ENCODE results near the gene LMTK2.

The LMTK2 gene

DNA sequence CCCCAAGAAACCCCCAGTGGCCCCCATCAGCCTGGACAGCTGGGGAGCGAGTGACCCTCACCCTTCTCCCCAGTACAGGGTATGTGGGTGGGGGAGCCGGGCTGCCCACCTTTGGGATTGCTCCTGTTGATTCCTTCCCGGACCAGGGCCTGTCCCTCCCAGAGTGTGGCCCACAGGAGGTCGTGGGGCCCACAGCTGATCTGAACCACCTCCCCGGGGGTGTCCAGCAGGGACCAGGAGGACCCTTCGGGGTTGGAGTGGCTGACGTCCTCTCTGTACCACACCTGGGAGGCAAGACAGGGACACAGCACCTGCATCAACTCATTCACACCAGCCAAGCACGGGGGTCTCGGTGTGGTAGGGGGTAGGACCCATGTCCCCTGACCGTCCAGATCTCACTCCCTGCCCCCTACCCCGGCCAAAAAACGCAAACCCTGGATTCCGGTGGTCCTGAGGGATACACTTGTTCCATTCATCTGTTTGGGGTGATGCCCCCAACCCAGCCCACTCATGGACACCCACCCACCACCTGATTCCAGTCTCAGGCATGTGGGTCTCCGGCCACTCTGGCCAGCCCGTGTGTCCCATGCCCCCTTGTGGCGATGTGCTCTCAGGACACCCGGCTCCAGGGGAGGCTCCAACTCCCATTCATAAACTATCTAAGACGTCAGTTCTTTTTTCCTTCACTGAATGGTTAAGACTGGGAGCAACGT is 134.5 kb downstream of the LMTK2 start:
- no peak for DNase-seq

DNA sequence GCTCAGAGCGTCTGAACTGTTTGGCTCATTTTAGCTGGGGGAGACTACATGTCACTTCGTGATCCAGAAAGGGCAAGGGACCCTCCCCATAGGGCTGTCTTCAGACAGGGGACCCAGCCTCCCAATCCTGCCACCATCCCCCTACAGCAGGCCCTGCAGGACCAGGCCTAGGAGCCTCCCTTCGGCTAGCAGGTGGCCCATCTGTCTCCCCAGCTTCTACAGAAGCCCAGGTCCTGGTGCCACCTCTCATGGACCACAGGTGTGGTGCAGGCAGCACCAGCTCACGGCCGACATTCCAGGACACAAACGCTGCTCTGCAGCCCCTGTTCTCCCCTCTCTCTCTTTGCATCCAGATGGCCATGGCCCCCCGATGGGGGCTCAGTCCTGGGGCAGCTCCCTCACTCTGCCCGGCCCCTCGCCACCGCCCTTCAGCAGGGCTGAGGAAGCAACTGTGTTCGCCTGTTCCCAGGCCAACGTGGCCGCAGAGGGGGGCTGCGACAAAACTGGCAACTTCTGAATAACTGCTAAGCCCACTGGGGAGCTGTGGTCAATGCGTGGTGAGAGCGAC is 135.1 kb downstream of the LMTK2 start:
- DNase-seq = no peak

DNA sequence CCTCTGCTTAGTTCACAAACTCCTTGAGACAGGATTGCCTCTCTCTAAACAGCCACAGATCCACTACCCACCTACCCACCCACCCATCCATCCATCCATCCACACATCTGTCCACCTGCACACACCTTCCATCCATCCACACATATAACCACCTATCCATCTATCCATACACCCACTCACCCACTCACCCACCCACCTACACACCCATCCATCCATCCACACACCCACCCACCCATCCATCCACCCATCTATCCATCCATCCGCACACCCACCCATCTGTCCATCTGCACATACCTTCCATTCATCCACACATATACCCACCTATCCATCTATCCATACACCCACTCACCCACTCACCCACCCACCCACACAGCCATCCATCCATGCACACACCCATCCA is 135.7 kb downstream of the LMTK2 start:
- no peak for DNase-seq

DNA sequence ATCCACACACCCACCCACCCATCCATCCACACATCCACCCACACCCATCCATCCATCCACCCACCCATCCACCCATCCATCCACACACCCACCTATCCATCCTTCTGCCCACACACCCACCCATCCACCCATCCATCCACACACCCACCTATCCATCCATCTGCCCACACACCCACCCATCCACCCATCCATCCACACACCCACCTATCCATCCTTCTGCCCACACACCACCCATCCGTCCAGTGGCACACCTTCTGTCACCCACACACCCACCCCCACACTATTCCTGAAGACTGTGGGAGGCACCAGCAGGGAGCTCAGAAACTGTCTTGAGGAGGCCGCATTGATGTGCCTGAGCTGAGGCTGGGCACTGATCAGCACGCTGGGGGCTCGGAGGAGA is 136.3 kb downstream of the LMTK2 start:
- DNase-seq = no peak

DNA sequence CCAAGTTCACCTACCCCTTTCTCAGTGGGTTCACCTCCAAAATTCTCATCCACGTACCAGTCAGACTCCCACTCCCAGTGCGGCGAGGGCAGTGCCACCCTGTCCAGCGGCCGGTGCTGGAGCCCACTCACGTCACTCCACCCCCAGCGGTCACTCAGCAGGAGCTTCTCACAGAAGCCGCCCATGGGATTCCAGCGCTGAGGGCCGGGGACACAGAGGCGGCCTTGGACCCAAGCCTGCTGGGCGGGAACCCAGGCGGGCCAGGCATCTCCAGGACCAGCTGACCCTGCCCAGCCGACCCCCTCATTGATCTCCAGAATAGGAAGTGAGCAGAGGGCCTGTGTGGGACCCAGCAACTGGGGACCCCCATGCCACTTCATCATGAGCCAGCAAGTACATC is 138.2 kb downstream of the LMTK2 start:
- no peak for DNase-seq

DNA sequence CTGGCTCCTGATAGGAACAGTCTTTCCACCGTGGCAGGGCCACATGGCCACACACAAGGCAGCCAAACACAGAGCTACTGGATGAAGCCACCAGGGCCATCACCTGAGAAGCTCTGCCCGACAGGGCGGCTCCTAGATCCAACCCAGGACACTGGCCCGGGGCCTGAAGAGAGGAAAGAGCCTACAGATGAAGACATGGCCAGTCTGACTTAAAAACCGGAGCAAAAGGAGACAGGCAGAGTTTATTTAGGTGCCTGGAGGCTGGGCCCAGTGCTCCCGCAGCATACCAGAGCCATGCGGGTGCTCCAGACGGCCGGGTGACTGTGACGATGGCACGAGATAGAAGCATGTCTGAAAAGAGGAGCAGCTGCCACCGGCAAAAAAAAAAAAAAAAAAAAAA is 141.5 kb downstream of the LMTK2 start:
- no peak for DNase-seq

DNA sequence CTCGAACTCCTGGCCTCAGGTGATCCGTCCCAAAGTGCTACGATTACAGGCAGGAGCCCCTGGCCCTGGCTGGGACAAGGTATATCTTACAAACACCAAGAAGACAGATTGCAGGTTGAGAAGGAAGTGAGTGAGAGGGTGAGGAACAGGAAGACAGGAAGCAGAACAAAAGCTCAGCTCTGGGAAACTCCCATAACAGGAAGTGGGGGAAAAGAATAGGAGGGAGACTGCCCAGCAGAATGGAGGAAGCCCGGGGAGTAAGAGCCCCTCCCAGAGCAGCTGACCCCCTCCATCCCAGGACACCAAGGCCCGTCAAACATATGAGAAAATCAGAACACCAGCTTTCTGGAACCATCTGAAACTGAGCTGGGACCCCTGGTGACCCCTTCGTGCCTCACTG is 142.4 kb downstream of the LMTK2 start:
- no peak for DNase-seq

DNA sequence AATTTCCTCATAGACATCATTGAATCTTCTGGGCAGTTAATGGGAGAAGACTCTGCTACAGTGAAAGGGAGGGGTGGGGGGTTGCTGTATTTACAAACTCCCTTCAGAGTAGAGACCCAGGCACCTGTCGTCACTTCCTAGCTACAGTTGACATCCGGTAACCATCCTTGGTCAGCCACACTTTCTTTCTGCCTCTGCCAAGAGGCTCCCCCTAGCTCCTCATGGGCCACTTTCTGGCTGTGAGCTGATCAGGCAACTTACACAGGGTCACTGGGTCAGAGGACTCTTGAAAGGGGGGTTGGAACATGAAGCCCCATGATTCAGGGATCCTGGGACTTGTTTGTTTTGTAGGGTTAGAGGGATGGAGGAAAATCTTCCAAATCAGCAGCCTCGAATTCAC is 144.1 kb downstream of the LMTK2 start:
- DNase-seq = no peak

DNA sequence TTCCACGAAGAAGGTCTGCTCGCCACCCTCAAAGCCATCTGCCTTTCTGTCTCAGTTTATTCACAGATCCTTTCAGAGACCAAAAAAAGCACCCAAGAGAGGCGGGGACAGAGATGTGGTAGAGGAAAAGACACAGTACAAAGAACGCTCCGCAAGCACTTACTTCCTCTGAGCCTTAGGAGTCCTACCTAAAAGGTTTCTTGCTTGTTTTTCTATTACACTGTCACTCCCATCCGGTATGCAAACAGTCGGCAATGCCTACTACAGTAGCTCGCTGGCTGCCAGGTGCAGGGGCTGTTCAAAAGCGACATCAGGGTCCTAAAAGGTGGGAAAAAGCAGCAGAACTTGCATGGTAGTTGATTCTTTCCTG is 144.6 kb downstream of the LMTK2 start:
- no peak for DNase-seq

DNA sequence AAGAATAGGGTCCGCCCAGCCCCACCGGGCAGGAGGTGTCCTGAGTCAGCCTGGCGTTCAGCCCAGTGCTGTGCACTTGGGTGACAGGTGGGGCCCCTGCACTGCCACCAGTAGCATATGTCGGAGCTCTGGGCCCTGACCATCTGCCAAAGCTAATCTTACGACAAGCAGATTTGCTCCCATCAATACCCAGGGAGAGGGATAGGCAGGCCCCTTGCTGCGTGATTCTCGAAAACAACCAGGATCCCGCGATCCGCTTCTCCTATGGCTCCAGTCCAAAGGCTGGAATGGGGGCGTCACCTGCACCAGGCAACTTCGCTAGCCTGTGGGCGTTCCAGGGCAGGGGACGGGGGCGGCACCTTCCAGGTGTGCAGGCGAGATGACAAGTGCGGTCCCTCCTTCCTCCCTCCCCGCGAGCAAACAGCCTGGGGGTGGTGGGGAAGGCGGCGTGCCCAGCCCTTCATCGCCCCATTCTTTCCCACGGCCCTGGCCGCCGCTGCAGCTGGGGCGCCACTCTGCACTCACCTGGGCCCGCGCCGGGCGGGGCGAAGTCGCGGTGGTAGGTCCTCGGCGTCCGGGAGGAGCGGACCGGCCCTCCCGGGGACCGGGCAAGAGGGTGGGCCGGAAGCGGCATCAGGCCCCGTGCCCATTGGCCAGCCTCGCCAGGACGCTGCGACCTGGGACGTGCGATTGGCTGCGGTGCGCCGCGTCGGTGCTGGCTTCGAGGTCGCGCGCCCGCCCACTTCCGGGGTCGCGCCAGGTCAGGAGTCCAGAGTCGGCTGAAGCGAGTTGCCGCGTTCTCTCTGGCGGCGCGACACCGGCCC is 145.2 kb downstream of the LMTK2 start, which contains the start of gene TECPR1:
Gene TECPR1, minus strand, starts transcription at position 632 of the 824 bp plus-strand sequence. CDS start 6,086 bp downstream, outside the sequence.
- DNase-seq = peak; percentile 73

DNA sequence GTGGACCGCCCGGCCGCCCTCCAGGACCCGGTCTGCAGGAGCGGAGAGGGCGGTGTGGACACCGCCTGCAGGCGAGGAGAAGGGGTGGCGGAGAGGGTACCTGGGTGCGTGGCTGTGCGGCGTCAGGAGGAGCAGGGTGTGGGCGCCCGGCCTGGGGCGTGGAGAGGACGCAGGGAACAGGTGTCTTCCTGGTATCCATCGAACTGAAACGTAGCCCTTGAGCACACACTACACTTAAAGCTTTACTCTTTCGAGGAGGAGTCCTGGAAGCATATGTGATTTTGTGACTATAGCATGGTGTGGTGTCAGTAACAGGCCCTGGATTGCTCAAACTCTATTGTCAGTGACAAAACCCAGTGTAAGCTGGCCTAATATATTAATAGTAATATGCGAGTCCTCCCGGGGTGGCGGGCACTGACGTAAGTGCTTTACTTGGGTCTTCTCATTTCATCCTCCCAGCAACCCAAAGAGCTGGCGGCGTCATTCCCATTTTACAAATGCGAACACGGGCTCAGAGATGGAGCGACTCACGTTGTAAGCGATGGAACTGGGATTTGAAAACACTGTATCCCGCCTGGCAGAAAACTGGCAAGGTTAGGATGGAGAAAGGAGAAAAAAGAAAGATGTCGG is 145.9 kb downstream of the LMTK2 start:
- DNase-seq = no peak

DNA sequence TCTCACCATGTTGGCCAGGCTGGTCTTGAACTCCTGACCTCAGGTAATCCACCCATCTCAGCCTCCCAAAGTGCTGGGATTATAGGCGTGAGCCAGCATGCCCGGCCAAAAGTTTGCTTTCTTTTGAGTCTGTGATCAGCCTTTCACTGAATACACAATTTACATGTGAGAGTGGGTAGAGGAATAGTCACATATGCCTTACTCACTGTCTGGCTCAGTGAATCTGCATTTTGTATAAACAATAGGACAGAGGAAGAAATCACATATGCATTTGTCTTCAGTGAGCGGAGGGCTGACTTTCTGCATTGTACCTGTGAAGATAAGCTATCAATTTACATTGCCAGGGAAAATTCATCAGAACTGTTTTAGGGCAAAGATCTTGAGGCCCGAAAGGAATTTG is 147.9 kb downstream of the LMTK2 start:
- DNase-seq = no peak

DNA sequence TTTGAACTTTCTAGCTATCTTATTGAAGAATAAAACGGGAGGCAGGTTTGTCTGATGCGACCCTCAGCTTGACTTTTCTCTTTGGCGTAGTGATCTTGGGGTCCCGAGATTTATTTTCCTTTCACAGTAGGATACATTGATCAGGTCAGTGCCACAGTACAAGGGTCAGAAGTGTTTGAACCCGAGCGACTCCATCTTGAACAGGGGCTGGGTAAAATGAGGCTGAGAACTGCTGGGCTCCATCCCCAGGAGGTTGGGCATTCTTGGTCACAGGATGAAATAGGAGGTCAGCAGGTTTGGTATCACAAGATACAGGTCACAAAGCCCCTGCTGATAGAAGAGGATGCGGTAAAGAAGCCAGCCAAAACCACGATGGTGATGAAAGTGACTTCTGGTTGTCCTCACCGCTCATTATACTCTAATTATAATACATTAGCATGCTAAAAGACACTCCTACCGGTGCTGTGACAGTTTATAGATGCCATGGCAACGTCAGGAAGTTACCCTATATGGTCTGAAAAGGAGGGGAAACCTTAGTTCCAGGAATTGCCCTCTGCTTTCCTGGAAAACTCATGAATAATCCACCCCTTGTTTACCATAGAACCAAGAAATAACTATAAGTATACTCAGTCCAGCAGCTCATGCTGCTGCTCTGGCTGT is 148.4 kb downstream of the LMTK2 start:
- DNase-seq = no peak

DNA sequence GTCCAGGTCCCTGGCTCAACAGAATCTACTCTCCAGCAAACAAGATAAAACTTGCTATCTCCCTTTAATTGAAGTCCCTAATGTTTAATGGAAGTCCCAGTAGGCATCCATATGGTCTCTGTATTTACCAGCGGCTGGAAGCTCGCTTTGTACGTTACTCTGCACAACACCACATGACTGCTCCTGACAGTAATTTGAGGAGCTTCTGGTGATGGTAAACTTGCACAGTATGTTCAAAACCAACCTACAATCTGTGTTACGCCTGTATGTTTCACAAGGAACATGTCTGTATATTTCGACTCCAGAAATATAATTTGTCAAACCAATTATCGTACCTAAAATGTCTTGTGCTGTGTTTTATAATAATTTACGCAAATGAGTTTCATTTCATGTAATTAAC is 149.8 kb downstream of the LMTK2 start:
- no peak for DNase-seq

DNA sequence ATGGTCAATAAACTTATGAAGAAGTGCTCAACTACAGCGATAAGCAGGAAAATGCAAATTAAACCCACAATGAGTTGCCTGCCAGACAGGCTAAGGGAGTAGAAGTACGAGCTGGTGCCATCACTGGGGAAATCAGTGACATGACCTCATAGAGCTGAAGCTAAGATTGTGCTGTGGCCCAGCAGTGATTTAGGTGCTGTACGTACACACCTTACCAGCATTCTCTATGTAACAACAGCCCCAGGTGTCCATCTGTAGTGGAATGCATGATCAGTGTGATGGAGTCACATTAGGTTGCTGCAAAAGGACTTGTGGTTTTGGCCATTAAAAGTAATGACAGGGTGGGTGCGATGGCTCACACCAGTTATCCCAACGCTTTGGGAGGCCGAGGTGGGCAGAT is 151.0 kb downstream of the LMTK2 start:
- no peak for DNase-seq
